ENCODE measurements around the gene ALPG. TPM values are rescaled to one million over a fixed set of nuclear protein-coding genes. Genes with fewer than 3 reads are reported as not detected.
"Not testable (repeated sequence)": the region's sequence is repeated elsewhere in the genome, so short reads cannot be mapped to it uniquely, and the experiment has no call there.

ALPG gene
- total RNA-seq, 1 experiment from 2014 or later = not detected

DNA sequence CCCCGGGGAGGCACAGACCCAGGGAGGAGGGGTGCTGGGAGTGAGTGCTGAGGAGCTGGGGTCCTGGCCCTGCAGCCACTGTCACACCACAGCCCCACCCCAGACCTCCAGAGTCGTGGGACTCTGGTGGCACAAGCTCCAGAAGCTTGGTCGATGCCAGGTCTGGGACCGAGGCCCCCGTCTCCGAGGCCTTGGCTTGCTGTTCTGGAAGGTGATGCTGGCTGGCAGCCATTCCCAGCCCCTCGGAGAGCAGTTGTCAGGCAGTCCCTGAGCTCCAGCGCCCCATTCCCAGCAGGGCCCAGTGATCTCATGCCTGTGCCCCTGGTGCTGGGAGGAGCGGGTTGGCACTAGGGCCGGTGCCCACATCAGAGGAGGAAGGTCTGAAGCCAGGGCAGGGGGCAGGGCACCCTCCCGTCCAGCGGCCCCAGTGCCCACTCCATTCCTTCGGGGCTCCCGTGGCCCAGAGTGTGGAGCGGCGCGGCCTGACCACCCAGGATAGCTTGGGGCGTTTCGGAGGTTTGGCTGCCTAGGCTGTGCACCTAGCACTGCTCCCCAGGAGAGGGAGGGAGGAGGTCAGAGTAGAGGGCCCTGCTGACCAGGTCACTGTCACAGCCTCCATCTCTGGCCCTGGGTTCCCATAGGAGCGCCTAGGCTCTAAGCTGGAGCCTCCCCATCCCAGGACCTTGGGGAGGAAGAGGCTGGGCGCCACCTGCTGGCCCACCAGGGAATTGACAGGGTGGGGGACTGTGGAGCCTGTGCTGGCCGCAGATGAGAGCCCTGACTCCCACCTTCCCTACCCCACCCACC lies 32.5 kb downstream of the ALPG start:
- no peak for DNase-seq (ENCODE audit: low read depth)

DNA sequence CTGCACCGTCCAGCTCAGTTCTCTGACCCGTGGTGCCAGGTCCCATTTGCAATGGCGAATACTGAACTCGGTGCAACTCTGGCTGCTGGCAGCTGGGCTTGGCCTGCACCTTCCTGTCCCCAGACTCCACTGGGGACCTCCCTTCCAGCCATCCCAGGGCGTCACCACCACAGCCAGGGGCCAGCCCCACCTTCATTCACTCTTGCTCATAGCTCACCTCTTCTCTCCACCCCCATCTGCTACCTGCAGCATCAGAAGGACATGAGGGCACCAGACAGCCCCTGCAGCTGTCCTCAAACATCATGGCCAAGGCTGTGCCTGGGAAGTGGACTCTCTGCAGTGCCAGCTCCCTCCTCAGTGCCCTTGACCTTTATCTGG lies 33.1 kb downstream of the ALPG start:
- DNase-seq (ENCODE audit: low read depth) = no peak

GRCh38 chr2:232440220-232441018 lies 33.8 kb downstream of the ALPG start:
- peak; percentile 70 for DNase-seq (ENCODE audit: low read depth)

GRCh38 chr2:232441147-232441651 lies 34.6 kb downstream of the ALPG start:
- no peak for DNase-seq (ENCODE audit: low read depth)

- not testable (repeated sequence) for DNase-seq (ENCODE audit: low read depth)
Observed at GRCh38 chr2:232441922-232442321, 35.3 kb downstream of the ALPG start.

- DNase-seq (ENCODE audit: low read depth) = not testable (repeated sequence)
Observed at GRCh38 chr2:232442431-232442830, 35.8 kb downstream of the ALPG start.

- not testable (repeated sequence) for DNase-seq (ENCODE audit: low read depth)
Observed at GRCh38 chr2:232443047-232443446, 36.4 kb downstream of the ALPG start.

DNA sequence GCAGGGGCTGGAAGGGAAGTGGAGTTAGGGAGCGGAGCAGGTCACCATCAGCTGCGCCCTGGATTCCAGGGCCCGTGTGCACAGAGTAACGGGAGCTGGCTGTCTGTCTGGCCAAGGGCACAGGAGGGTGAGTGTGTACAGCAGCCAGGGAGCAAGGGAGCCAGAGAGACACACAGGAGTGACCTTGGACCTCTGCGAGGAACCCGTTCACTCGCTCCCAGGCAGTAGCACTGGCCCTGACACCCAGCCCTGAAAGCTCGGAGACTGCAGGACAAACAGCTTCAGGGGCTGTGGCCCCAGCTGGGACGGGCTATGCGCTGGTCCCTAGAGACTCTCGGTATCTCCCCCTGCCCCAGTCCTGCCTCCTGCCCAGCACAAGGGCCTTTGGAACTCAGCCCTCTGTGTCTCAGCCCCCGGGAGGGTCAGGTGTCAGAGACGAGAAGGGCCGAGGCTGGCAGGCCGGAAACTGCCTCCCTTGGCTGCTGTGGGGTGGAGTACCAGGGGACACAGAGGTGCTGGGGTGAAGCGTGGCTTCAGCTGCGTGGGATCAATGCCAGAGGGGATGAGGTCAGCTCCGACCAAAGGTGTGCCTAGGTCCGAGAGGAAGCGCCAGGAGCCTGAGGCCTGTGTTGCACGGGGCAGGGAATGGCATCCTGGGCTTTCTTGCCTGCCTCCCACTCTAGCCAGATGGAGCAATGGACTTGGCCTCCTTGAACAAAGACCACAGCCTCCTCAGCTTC lies 37.2 kb downstream of the ALPG start:
- not testable (repeated sequence) for DNase-seq (ENCODE audit: low read depth)

DNA sequence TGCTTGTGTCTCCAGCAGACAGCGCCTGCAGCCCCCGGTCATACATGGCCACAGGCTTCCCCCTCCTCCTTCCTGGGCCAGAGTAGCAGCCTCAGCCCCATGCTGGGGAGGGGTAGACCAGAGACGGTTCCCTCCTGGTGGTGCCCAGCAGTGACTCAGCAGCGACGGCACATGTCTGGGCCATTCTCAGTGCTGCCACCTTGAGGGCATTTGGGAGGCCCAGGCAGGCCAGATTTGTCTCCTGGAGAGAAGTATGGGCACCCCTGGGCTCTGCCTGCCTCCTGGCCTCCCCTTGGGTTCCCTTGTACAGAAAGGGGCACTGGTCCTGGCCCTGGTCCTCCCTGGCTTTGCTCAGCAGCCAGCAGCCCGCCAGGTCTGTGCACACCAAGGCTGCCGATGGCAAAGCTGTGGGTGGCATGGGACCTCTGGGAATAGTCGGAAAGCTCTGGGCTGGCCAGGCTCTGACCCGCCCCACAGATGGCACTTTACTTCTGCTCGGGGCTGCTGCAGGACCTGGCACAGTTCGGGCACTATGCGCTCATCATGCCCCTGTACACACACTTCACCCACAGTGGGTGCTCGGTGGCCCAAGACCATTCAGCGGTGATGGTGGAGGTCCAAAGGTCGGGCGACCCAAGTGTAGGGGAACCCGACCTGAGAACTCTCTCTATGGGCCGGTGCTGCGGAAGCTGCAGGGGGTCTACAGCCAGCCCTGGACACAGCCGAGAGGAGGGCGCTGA lies 37.9 kb downstream of the ALPG start:
- peak; percentile 66 for DNase-seq (ENCODE audit: low read depth)

DNA sequence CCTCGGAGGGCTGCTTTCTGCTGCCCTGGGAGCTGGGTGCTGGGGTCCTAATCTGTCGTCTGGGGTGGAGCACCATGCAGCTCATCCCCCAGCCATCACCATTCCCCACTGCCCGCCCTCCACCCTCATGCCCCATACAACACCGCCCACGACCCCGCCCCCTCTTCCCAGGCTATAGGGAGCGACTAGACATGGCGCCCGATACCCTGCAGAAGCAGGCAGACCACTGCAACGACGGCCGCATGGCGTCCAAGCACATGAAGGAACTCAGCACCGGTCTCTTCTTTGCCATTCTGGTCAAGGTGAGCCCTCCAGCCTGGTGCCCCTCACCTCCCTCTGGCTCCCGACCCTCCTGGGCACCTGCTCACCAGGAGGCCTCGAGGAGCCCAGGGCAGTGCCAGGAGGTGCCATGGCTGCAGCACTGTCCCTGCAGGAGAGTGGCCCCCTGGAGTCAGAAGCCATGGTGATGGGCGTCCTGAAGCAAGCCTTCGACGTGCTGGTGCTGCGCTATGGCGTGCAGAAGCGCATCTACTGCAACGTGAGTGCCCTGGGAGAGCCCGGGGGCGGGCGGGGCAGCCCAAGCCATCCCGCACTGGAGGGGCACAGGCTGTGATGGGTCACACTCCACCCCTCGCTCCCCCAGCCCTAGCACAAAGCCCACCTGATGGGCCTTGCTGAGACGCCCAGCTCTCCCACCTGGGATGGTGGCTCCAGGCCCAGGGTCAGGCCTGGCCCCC lies 38.7 kb downstream of the ALPG start:
- not testable (repeated sequence) for DNase-seq (ENCODE audit: low read depth)

GRCh38 chr2:232446266-232446777 lies 39.7 kb downstream of the ALPG start:
- DNase-seq (ENCODE audit: low read depth) = not testable (repeated sequence)

GRCh38 chr2:232447091-232447620 lies 40.5 kb downstream of the ALPG start:
- no peak for DNase-seq (ENCODE audit: low read depth)

- no peak for DNase-seq (ENCODE audit: low read depth)
Observed at GRCh38 chr2:232447638-232448303, 41.1 kb downstream of the ALPG start.

DNA sequence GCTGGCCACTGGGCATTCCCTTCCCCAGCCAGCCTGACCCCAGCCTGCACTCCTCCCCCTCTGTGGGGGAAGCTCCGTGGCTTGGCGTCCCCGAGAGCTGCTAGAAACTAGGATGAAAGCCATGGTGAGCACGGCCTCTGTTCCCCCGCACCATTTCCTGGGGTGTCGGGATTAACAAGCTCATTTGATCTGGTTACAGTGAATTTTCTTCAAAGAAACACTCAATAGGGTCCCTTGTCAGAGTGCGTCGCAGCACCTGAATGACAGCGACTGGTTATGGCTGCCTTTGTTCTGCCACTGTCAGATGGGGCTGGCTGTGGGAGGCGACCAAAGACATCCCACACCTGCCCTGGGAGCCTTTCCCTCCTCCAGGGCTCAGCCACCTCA lies 41.7 kb downstream of the ALPG start:
- no peak for DNase-seq (ENCODE audit: low read depth)

DNA sequence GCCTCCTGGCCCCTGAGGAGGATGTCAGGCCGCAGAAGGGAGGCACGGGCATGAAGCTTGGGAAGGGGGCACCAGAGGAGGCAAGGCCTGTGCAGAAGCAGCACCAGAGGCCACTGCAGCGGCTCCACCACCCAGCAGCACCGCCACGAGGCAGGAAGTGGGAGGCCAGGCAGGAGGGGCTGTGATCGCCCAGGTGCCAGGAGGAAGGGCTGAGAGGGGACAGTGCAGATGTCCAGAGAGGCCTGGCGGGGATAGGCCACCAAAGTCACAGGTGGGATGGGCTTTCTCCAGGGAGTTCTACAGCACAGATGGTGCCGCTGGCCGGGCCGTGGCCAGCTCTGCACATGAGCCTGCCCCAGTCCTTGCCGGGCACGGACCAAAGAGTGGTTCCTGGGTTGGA lies 43.3 kb downstream of the ALPG start:
- DNase-seq (ENCODE audit: low read depth) = no peak

DNA sequence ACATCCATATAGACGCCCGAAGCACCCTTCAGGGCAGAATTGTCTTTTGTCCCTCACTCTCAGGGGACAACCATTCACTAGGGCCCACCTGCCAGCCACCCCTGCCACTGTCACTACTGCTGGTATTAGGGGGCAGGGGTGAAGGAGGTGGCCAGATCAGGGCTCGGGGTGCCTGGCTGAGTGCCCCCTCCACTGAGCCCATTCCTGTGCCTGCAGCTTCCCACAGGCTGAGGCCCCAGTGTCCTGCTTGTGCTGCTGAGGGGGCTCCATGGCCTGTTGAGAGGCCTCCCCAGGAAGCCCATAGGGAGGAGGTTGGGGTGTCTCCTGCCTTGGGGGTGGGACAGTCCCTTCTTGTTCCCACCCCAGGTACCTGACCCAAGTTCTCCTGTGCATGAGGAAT lies 45.0 kb downstream of the ALPG start:
- DNase-seq (ENCODE audit: low read depth) = not testable (repeated sequence)

DNA sequence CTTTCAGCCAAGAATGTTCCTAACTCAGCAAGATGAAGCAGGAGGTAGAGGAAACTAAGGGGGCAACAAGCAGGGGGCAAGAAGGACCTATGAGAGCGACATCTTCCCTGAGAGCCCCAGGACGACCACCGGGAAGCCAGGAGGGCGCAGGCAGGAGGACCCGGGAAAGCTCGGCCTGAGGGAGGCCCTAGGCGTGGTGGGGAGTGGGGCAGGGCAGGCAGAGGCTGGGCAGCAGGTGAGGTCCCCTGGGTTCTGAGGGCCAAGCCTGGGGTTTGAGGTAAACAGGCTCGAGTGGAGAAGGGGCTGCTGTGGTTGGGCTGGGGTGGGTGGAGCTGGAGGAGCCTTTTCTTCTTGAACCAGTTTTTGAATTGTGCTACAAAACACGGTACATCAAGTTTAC lies 48.0 kb downstream of the ALPG start:
- no peak for DNase-seq (ENCODE audit: low read depth)

DNA sequence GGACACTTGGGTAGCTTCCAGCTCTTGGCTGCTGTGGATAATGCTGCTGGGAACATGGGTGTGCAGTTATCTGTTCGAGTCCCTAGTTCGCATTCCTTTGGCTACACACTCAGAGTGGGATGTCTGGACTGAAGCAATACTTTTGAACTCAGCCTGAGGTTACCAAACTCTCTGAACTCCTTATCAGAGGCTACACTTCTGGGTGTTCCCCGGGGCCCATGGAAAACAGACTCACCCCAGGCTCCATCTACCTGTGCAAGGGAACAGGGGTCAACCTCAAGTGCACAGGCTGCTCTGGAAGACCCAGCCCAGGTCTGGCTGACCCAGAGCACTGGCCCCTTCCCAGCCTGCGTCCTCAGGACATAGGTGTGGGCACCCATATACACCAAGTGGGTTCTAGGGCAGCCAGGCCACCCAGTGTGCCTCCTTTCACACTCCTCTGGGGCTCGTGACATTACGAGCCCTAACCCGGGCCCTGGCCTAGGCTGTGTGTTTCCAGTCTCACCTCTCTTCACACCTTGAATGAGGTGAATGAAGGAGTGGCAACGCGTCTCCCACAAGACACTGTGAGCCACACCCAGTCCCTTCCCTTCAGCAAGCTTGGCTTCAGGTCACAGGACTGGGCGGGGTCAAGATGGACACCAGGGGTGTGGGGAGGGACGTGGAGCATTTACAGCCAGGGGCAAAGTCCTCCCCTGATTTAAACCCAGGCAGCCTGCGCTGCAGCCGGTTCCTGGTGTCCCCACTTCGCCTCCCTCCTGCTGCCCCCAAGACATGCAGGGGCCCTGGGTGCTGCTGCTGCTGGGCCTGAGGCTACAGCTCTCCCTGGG lies 49.0 kb downstream of the ALPG start, which contains the start of gene ALPI:
TSS of gene ALPI (plus strand) at position 728 of the 830 bp plus-strand sequence. CDS start at position 775, 47 bp downstream.
- DNase-seq (ENCODE audit: low read depth) = no peak
